ENCODE measurements around the gene TP53TG5.

DNA sequence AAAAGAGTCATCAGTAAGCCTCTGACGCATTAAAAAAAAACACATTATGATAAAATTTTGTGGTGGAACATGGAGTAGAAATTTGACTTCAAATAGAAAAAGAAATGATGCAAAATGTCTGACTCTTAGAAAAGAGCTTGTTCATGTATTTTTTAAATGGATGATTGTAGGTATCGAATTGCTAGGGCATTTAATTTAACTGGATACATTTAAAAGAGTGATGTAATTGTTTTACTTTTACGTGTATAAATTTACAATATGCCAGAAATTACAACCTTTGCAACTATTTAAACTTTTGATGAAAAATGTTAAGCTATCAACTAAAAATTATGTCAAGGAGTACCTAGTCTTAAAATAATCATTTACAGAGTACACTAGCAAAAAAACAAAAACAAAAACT is 25.4 kb downstream of the TP53TG5 start:
- TF ChIP-seq, protein P1, sequence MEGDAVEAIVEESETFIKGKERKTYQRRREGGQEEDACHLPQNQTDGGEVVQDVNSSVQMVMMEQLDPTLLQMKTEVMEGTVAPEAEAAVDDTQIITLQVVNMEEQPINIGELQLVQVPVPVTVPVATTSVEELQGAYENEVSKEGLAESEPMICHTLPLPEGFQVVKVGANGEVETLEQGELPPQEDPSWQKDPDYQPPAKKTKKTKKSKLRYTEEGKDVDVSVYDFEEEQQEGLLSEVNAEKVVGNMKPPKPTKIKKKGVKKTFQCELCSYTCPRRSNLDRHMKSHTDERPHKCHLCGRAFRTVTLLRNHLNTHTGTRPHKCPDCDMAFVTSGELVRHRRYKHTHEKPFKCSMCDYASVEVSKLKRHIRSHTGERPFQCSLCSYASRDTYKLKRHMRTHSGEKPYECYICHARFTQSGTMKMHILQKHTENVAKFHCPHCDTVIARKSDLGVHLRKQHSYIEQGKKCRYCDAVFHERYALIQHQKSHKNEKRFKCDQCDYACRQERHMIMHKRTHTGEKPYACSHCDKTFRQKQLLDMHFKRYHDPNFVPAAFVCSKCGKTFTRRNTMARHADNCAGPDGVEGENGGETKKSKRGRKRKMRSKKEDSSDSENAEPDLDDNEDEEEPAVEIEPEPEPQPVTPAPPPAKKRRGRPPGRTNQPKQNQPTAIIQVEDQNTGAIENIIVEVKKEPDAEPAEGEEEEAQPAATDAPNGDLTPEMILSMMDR (IDR thresholded peaks at IDR 0.05): no peak
- no peak for TF ChIP-seq POLR2A (IDR thresholded peaks at IDR 0.05)

Measured in uterus (tissue), 2 donors.